Measurements from ENCODE around the gene POP5.
A peak's percentile ranks its signal among the peaks of the same experiment; 100 is the strongest.

POP5 gene

DNA sequence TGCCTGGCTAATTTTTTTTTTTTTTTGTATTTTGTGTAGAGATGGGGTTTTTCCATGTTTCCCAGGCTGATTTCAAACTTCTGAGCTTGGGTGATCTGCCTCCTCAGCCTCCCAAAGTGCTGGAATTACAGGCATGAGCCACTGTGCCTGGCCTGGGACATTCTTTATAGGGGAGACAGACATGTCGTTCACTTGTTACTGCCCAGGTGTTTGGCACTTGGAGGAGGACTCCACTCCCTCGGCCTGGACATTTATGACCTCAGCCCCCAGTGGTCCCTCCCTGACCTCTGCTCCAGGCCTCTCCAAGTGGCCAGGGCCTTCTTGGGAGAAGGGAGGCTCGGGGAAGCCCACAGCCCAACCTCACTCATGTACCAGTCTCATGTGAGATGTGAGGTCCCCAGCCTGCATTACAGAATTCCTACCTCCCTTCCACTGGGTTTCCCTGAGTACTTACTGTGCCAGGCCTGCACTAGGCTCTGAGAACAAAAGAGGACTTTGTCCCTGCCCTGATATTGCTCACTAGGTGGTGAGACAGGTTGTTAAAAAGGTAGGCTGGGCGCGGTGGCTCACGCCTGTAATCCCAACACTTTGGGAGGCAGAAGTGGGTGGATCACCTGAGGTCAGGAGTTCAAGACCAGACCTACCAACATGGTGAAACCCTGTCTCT, 9.7 kb upstream of the POP5 start:
- DNase-seq (ENCODE audit: low read depth in 2 of 2), result no peak

DNA sequence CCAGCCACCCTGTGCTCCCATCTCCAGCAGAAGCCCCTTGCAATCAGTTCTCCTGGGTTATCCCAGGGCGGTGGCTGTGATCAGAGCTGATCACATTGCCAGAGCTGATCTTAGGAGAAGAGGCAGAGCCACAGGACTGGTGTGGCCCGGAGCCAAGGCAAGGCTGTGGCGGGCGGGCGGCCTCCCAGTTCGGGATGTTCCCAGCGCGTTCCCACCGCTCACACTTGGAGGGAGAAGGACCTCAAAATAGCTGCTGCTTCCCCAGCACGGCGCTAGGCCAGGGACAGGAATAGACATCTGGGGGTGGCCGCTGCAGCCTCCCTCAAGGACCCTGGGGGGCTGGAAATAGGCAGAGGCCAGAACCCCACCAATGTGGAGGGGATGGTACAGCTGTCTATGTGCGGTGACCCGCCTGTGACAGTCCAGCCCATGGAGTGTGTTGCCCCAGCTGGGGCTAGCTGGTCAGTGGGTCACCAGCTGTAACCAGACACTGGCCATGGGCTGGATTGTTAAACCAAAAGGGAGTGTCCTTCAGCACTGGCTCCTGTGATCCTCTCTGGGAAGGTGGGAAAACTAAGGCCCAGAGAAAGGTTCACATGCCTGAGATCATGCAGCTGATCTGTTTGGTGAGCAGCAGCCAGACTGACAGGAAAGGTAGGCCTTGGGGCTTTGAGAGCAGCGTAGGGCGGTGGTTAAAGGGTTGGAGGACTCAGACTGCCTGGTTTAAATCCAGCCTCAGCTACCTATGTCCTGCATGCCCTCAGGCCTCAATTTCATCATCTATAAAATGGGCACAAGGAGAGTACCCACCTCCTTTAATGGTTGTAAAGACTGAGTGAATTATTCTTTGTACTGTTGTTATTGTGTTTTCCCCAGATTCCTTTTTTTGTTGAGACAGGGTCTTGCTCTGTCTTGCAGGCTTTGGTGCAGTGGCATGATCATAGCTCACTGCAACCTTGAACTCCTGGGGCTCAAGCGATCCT, 8.0 kb upstream of the POP5 start:
- no peak for DNase-seq (ENCODE audit: low read depth in 2 of 2)

DNA sequence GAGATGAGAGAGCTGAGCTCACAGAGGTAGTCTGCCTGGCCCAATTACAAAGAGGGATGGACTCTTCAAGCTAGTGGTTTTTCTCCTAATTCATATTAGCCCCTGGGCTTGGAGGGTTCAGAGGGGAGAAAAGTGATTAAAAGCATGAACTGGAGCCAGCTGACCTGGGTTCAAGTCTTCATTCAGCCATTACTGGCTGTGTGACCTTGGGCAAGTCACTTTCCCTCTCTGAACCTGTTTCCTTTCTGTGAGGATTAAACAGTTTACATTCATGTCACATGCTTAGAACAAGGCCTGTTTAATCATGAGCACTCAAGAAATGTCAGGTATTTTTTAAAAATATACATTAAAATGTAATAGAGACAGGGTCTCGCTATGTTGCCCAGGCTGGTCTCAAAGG, 7.2 kb upstream of the POP5 start:
- no peak for DNase-seq (ENCODE audit: low read depth in 2 of 2)

DNA sequence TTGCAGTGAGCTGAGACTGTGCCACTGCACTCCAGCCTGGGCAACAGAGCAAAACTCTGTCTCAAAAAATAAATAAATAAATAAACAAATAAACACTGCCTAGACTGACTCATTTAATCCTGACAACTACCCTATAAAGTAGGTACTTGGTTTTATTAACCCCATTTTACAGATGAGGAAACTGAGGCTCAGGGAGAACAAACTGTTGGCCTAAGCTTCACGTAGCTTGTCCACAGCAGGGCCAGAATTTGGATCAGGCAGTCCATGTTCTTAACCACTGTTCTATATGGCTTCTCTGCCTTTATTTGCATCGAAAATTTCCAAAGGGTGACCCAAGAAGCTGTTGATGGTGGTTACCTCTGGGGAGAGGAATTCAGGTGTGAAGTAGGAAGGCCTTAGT, 5.7 kb upstream of the POP5 start:
- no peak for DNase-seq (ENCODE audit: low read depth in 2 of 2)

DNA sequence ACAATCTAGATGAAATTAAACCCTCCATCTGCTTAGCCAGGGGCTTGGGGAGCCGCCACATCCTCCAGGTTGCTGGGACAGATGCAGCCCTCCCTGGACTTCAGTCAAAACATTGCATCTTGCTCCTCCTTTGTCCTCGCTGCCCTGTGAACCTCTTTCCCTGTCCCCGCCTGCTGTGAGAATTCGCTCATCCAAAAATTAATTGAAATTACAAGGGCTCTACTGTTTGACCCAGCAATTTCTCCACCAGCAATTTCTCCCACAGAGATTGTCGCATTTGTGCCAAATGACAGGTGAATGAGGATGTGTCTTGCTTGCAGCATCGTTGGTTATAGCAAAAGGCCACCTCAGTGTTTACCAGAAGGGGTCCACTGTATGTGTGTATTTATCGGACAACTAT, 5.0 kb upstream of the POP5 start:
- no peak for DNase-seq (ENCODE audit: low read depth in 2 of 2)

DNA sequence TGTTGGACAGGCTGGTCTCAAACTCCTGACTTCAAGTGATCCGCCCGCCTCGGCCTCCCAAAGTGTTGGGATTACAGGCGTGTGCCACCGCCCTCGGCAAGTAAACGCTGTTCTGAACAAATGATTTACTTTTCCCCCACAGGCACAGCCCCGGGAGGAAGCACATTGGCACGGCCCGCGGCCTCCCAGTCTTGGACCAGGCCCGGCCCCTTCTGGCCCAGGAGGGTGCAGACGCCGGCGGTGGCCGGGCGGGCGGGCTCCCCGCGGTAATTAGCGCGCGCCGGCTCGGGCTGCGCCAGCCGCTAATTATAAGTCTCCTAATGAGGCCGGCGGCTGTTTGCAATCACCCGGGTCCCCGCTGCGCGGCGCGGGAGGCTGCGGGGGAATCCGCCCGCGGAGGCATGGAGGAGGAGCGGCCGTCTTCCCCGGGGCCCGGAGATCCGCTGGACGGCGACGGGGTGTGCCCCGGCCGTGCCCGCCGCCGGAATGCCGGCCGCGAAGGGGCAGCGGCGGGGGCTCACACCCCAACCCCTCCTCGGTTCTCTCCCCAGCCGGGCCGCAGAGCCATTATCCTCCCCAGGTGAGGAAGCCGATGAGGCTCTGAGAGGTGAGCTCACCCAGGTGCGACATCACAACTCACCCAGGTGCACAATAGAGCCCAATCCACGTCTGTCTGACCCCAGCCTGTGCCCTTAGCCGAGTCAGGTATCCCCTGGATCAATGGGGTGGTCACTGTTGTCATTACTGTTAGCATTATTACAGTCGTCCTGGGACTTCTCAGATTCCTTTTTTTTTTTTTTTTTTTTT, 3.3 kb upstream of the POP5 start:
- DNase-seq (ENCODE audit: low read depth in 2 of 2), result peak in 1 of 2 donors; percentile 33

DNA sequence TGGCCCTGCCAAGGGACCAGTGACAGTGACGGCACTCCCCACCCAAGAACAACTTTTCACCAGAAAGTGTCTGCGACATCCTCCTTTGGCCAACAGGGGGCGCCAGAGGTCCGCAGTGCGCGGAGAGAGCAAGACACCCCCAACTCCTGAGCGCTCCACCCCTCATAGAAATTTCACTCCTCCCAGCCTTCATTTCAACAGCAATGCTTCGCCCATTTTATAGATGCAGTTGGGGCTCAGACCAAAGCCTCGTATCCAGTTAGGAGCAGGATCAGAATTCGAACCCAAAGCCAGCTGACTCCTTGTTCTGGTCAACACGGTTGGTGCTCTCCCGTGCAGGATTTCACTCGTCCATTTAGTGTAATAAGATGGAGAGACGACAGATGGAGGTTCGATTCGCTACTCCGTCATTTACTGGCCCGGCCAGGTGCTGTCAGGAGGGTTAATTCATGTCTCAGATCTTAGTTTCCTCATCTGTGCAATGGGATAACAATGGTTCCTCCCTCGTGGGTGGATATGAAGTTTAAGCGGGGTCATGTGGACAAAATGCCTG, 2.4 kb upstream of the POP5 start:
- peak; percentile 70 to 72 for DNase-seq (ENCODE audit: low read depth in 2 of 2)

DNA sequence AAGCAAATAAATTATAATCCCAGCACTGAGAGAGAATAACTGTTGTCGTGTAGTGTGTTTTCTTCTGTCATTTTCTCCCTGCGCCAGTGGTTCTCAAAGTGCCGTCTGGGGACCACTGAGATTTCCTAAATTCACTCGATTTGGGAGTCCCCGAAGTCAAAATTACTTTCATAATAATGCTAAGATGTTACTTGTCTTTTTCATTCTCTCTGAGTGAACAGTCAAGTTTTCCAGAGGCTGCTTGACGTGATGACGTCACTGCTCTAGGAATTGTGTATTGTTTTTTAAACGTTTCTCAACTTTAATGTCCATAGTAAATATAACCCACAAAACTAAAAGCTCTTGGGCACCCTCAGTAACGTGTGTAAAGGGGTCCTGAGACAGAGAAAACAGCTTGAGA, 796 bp upstream of the POP5 start:
- DNase-seq (ENCODE audit: low read depth in 2 of 2), result no peak

DNA sequence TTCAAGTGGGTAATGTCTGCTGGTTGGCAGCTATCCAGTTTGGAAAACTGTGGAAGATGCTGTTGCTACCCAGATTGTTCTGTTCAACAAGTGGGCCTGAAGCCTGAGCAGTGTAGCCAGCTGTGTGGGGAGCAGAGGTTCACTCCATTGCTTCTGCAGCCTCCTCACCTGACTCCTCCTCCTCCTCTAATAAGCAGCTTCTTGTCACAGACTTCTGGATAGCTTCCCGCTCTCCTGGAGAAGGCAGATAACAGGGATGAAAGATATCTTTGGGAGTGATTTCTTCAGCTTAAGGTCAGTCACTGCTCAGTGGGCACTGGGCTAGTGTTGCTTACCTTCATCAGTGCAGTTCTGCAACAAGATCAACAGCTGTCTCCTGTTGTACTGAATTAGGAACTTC, 2.0 kb downstream of the POP5 start:
- no peak for DNase-seq (ENCODE audit: low read depth in 2 of 2)

DNA sequence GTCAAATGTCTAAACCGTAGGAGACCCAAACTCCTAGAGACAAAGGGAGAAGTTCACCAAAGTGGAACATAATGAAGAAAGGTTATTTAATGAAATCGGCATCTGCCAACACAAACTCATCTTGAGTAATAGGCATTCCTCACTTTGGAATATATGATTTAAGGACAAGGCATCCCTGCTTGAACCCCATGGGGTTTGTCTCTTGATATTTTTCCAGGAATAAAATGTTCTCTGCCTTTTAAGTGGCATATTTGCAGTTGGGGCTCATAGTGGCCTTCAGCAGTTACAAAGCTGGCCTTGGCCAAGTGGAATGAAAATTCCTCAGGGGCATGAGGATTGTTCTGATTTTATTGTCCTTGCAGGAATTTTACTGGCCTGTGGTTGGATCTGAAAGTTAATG, 7.1 kb downstream of the POP5 start:
- no peak for DNase-seq (ENCODE audit: low read depth in 2 of 2)

DNA sequence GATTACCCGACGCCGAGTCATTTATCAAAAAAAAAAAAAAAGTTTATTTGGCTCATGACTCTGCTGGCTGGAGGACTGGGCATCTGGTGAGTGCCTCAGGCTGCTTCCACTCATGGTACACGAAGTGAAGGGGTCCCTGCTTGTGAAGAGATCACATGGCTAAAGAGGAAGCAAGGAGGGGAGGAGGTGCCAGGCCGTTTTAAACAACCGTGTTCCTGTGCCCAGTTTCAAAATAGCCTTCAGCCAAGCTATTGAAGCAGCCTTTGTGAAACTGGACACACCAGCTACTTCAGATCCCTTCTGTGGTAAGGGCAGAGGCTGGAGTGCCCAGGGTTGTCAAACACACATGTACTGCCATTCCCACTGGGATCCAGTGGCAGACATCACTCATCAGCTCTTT, 7.6 kb downstream of the POP5 start:
- no peak for DNase-seq (ENCODE audit: low read depth in 2 of 2)

DNA sequence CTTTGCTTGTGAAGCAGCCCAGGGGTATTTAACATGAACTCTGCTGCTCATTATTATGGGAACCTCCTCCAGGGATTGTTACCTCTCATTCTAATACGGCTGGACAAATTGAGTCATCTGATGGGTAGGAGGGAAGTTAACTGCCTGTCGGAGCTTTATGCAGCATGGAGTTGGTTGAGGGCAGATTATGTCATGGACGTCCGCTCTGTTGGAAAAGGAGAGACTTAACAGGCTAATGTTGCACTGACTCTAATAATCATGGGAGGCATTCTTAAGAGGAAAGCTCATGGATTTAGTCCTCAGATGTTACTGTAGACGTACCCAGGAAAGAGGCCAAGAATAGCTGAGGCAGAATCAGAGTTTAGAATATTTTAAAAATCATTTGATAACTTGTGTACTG, 9.9 kb downstream of the POP5 start:
- DNase-seq (ENCODE audit: low read depth in 2 of 2), result no peak

DNA sequence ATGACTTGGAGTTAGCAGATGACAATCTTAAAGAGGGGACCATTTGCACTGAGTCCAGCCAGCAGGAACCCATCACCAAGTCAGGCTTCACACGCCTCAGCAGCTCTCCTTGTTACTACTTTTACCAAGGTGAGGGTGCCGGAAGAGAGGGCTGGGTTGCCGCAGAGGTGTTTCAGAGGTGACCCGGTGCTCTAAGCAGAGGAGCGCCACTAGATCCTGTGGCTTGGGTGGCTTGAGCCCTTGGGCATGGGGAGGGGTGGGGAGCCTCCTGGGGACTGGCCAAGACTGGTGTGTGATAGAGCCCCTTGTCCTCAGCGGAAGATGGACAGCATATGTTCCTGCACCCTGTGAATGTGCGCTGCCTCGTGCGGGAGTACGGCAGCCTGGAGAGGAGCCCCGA, 17.7 kb downstream of the POP5 start:
- no peak for DNase-seq (ENCODE audit: low read depth in 2 of 2)

DNA sequence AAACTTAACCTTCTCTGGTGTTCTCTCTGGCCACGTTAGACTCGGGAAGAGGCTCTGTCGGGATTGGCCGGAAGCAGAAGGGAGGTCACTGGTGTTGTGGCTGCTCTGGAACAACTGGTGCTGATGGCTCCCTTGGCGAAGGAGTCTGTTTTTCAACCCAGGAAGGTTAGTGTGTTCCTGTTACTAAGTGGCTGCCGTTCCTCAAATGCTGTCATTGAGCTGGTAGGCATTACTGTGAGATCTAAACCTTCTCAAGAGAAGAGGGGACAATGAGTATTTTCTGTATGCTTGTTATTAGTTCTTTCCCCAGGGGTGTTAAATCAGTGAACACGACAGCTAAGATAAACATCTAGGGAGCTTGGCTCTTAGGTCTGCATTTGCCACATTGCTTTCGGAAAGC, 18.3 kb downstream of the POP5 start:
- DNase-seq (ENCODE audit: low read depth in 2 of 2), result no peak

DNA sequence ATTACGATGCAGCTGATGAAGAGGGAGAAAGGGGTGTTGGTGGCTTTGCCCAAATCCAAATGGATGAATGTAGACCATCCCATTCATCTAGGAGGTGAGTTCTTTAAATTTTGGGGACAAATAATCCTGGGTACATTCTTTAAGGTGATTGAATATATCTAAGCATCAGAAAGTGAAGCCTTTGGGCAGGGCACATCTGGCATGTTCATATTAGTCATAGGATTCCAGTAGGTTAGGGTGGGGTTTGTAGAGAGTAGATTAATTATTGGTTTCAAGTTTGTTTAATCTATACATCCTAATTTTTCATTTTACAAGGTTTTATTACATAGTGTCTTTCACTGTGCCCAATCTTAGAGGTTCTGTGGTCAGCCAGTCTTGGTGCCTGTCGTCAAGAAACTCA, 23.6 kb downstream of the POP5 start:
- no peak for DNase-seq (ENCODE audit: low read depth in 2 of 2)

DNA sequence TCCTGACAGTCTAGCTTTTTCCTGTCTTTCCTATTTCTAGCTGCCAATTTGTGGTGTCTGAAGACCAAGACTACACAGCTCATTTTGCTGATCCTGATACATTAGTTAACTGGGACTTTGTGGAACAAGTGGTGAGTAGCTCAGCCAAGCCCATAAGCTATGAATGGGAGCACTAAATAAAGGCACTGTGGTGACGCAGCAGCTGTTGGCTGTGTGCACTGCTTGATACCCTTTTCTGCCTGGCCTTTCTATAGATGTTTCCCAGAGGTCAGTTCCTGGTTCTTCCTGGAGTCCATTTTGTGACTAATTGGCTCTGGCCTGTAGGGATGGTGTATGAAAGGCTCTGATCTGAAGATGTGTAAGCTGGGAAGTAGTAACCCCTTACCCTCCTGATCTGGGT, 26.5 kb downstream of the POP5 start:
- DNase-seq (ENCODE audit: low read depth in 2 of 2), result no peak

DNA sequence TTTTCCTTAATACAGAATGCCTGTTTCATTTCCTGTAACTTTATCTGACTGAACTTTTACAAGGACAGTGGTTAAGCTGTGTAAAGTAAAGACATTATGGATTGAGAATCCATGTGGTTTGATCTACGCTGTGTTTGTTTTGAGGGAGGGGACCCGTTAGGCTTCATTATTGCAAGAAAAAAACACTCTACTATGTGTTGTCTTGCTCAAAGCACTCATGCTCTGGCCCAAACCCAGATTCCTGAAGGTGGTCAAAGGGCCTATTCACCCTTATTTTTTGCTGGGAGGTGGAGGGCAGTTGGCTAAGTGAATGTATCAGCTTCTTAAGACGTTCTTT, 35.2 kb downstream of the POP5 start:
- no peak for DNase-seq (ENCODE audit: low read depth in 2 of 2)

DNA sequence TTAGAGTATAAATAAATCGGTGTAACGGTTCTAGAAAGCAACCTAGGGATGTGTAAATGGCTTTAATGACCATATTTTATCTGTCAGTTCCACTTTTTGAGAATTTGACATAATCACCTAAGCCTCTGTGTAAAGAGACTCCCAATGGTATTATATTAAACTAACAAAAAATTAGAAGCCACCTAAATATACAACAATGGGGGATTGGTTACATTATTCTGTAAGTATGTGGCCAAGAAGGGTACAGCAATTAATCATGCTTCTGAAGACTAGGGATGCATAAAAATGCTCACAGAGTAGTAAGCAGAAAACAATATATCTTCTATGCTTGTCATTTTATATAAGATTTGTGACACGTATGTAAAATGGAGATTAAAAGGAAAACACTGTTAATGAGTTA, 36.5 kb downstream of the POP5 start:
- DNase-seq (ENCODE audit: low read depth in 2 of 2), result no peak

DNA sequence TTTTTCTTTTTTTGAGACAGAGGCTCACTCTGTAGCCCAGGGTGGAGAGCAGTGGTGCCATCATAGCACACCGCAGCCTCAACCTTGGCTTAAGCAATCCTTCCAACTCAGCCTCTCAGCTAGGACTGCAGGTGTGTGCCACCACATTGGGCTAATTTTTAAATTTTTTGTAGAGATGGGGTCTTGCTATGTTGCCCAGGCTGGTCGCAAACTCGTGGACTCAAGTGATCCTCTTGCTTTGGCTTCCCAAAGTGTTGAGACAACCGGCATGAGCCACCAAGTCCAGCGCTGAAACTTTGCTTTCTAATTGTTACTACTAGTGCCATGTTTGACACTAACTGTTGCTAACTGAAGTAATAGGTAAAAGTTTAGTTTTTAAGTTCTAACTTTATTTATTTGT, 39.0 kb downstream of the POP5 start:
- no peak for DNase-seq (ENCODE audit: low read depth in 2 of 2)

DNA sequence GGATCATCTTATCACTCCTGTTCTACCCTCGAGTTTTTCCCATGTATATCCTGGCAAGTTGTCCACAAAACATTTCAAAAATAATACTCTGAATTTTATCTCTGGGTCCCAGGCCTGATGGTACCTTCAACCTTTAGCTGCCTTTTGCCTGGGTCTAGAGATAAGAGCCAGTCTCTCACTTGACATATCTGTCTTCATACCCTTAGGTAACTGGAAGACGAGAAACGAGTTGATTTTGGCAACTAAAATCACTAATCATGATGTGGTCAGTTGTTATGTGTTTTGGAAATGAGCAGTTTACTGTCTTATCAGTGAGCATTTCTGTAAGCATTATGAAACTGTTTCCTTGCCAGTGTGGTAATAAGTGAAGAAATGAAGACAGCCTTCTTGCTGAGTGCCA, 40.8 kb downstream of the POP5 start:
- no peak for DNase-seq (ENCODE audit: low read depth in 2 of 2)

DNA sequence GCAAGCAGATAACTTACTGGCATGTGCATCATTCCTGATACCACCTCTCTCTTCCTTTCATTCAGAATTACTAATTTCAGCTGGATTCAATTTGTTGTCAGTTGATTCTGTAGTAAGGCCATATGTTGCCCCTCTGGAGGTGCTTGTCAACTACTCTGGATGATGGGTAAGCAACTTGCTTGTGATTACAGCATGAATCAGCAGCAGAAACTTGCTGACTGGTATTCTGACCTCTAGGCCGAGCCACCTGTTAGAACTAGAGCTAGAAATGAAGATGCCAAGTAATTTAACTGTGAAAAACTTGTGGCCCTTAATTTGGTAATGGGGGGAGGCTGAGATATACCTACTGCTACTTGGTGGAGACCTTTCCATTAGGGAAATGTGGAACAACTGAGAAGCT, 41.9 kb downstream of the POP5 start:
- DNase-seq (ENCODE audit: low read depth in 2 of 2), result no peak

Measured in stimulated activated CD4-positive, alpha-beta T cell treated with anti-CD3 and anti-CD28 coated beads, Interleukin-15, amount 100 ng/mL, for 48 hours (primary cell).